PC-3 (cell line): ENCODE results near the gene CYFIP2.

Experiments used
- EZH2 ChIP-seq: fragments of 300-600 bp; sonication (generic); IDR thresholded peaks from one replicate; pipeline ENCODE4 v1.6.1; 2017; ENCODE audit warnings: antibody characterized with exemption, mild to moderate bottlenecking, low read length; ENCODE audit not compliant: unreplicated experiment
- TF ChIP-seq, protein P1 (sequence below): fragments of 300-600 bp; sonication (generic); conservative IDR thresholded peaks from 2 replicates; pipeline ENCODE4 v1.5.1; 2017; ENCODE audit warnings: antibody characterized with exemption, low read depth, mild to moderate bottlenecking, low read length

DNA sequence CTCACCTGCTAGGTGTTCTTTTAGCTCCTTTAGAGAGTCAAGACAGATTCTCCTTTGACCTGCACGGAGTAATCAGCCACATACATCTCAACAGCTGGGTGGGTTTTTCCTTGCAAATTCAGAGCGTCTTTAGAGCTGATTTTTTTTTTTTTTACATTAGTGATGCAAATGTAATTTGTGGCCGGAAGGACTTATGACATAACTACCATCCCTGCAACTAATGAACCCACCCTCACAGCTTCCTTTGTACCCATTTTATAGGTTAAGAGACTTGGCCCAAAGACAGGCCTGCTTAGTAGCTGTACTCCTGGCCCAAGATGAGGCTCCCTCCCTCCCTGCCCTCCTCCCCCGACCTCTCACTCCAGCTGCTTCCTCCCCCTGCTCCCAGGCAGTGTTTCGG, 124.2 kb downstream of the CYFIP2 start:
- TF ChIP-seq, protein P1, sequence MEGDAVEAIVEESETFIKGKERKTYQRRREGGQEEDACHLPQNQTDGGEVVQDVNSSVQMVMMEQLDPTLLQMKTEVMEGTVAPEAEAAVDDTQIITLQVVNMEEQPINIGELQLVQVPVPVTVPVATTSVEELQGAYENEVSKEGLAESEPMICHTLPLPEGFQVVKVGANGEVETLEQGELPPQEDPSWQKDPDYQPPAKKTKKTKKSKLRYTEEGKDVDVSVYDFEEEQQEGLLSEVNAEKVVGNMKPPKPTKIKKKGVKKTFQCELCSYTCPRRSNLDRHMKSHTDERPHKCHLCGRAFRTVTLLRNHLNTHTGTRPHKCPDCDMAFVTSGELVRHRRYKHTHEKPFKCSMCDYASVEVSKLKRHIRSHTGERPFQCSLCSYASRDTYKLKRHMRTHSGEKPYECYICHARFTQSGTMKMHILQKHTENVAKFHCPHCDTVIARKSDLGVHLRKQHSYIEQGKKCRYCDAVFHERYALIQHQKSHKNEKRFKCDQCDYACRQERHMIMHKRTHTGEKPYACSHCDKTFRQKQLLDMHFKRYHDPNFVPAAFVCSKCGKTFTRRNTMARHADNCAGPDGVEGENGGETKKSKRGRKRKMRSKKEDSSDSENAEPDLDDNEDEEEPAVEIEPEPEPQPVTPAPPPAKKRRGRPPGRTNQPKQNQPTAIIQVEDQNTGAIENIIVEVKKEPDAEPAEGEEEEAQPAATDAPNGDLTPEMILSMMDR, result no peak
- no peak for TF ChIP-seq EZH2
